Kasumi-1 (cell line): ENCODE results near the gene NHLRC1.

Experiments used
- DNase-seq, 2 experiments: peaks; one replicate each; lab custom pipeline; 2025; lab: John Stamatoyannopoulos, UW

The NHLRC1 gene

GRCh38 chr6:18138906-18139305 lies 16.4 kb upstream of the NHLRC1 start:
- DNase-seq, result no peak

DNA sequence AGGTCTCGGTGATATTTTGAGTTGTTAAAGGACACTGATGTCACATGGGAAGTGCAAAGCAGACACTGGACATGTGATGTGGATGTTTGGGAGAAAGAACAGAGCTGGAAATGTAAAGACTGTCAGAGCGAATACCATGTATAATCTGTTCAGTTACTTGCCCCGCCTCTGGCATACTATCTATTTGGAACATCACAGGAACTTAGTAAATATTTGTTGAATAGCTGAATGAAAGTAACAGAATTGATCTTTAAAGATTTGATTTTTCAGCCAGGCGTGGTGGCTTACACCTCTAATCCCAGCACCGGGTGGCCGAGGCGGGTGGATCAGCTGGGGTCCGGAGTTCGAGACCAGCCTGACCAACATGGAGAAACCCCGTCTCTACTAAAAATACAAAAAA lies 13.8 kb upstream of the NHLRC1 start:
- no peak for DNase-seq

GRCh38 chr6:18135171-18135570 lies 12.7 kb upstream of the NHLRC1 start:
- DNase-seq, result no peak

DNA sequence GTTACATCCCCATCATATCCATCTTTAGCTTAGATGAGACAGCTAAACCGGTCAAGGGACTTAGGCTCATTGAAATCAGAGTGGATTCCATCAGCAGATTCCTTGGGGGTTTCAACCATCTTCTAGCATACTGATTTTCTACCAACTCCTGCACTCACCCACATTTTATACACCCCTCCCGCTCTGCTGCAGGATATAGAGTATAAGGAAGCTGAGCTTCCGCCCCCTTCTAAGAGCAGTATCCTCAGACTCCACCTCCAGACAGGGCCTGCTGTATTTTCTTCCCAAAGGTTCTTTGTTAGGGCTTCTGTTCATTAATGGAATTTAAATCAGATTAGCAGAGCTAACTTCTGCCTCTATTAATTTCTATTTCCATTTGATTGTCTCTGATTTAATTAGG lies 9.9 kb upstream of the NHLRC1 start:
- DNase-seq, result no peak

- DNase-seq, result no peak
Measured at GRCh38 chr6:18126121-18126520, 3.6 kb upstream of the NHLRC1 start.

DNA sequence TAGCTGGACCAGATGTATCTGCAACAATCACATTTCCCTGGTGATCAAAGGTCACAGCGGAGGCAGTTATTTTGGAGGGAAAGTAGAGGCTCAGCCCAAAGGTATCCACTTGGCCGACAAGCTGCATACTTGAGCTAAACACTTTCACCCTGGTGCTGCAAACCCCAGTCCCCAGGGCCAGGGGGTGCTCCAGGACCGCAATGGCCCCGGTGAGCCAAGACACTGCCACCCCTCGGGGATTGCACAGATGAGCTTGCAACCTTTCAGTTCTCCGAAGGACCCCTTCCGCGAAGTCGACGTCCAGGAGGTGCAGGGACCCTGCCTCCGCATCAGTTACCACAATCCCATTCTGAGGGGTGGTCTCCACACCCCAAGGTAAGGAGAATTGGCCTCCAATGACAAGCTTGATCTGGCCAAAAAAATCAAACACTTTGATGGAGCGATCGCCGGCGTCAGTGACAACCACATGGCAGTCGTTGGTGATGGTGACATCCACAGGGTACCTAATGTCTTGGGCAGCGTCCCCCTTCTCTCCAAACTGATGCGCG lies 823 bp downstream of the NHLRC1 start:
- no peak for DNase-seq

DNA sequence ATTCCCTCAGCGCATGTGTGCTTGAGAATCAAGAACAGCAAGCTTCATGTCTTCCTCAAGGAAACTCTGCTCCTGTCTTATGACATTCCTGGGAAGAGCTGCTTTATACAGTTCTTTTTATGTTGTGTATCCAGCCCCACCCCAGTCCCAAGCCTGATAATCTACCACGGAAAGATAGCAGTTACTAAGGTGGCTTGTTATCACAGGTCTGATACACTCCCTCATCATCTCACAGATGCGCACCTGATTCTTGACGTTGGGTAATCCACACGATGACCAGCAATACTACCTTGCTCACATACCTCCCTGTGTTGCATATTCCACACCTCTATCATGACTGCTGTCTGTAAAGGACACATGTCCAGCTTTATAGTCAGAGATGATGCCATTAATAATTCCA lies 3.2 kb downstream of the NHLRC1 start:
- no peak for DNase-seq

GRCh38 chr6:18118330-18118729 lies 4.1 kb downstream of the NHLRC1 start:
- DNase-seq, result no peak

DNA sequence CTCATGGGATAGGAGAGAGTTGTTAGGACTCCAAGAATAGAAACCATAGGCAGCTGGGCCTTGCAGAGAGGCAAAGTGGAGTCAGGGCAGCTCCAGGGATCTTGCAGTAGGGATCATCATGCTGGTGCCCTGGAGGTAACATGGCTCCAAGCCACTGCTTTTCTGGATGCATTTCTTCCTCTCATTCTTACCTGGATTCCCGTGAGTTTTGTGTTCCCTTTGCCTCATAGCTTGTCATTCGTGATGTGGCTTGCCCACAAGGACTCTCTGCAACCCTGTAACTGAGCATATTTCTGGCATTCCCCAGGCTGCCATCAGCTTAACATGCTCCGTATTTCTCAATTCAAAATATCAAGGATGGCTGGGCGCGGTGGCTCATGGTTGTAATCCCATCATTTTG lies 5.3 kb downstream of the NHLRC1 start:
- no peak for DNase-seq

DNA sequence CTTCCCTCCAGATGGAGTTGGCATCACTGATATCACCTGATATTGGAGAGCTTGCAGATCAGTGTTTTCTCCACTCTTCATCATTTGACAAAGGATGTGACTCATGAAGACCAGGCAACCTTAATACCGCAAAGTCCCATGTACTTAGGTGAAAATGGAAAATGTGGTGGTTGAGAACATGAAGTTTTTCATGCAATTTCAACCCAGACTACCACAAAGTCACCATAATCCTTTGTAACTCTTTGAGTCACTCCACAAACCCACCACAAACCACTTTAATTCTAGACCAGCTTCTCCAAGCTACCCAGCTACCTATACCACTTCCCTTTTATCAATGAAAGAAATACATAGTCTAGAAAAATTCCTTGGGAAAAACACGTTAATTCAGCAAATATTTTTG lies 7.1 kb downstream of the NHLRC1 start:
- DNase-seq, result no peak

DNA sequence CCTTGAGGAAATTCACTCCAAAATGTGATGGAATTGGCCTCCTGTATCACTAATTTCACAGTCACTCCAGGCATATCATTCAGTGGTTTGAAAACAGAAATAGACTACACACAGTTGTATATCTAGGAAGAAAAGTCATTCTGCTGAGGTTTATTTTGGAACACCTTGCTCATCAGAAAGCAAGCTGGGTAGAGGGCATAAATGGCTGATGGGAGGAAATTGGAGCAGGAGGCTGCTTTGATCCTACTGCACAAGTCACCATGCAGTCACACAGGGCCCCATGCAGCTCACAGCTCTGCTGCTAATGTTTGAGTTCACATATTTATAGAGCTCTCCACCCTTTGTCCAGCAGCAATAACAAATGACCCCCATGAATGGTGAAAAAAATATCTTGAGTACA lies 12.3 kb downstream of the NHLRC1 start:
- DNase-seq, result no peak

- no peak for DNase-seq
Measured at GRCh38 chr6:18107061-18107460, 15.4 kb downstream of the NHLRC1 start.

DNA sequence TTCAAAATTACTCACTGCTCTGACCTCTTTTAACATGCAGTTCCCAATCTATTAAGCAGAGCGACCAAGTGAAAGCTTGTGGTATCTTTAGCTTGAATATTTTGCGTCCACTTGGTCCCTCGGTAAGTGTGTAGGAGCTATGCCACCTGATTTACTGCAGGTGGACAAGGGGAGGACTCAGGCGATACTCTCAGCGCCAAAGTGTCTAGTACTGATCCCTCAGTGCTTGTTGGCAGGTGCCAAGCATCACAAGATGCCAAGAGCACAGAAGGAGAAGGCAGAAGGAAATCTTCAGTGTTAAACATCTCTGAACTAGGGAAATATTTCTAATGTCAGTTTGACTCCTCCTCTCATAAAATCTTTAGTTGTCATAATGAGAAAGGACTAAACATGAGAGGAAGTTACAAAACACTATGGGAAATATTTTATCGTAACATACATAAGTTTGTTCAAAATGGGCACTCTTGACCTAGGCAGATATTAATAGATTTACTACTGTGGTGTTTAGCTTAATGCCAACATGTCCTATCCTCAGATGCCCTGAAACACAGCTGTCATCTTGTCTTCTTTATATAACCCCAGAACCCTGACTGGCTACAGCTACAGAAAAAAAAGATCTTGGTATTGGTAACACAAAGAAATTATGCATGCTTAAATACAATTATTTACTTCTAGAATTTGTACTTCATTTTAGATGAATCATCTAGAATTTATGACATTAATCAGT lies 19.5 kb downstream of the NHLRC1 start:
- DNase-seq, result no peak

DNA sequence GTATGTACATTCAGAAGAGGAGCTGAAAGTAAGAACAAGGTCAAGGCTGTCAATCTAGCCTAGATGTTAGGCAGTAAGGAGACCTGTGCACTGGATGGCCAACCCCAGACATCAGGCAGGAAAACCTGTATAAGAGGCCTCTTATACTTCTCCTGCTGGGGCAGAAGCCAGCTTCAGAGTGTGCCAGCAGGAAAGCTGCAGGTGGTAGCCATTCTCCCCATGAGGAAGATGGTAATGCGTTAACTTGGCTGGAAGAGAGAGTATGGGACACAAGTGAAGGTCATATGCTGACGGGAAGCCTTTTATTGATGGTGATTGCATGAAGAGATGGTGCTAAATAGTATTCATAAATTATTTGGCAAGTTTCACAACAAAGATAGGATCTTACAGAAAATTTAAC lies 20.6 kb downstream of the NHLRC1 start:
- DNase-seq, result no peak

DNA sequence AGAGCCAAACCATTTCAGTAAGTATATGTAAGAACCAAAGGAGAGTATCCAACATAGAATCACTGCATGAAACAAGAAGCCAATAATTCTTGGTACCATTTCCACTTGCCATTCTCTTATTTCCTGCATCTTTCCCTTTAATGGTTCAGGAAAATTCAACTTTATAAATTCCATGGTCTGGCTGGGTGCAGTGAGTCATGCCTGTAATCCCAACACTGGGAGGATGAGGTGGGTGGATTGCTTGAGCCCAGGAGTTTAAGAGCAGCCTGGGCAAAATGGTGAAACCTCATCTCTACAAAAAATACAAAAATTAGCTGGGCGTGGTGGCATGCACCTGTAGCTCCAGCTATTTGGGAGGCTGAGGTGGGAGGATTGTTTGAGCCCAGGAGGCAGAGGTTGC lies 21.2 kb downstream of the NHLRC1 start:
- no peak for DNase-seq

- no peak for DNase-seq
Measured at GRCh38 chr6:18100296-18100695, 22.2 kb downstream of the NHLRC1 start.

GRCh38 chr6:18099511-18099910 lies 23.0 kb downstream of the NHLRC1 start:
- DNase-seq, result no peak

DNA sequence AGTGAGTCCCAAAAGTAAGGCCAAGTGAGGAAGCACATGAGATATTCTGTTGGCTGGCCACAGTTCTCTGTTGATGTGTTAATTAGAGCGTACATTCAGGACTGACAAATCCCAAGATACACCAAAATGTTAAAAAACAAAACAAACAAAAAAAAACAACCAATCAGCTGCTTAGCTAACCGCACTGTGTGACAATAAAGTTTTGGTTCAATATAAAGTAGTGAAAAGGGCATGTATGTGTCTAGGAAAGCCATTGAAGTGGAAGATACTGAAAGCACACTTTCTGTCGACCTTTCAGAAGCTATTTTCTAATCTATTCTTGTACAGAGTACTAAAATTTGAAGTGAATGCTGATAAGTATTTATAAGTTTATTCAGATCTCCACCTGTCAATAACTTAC lies 26.1 kb downstream of the NHLRC1 start:
- DNase-seq, result no peak

DNA sequence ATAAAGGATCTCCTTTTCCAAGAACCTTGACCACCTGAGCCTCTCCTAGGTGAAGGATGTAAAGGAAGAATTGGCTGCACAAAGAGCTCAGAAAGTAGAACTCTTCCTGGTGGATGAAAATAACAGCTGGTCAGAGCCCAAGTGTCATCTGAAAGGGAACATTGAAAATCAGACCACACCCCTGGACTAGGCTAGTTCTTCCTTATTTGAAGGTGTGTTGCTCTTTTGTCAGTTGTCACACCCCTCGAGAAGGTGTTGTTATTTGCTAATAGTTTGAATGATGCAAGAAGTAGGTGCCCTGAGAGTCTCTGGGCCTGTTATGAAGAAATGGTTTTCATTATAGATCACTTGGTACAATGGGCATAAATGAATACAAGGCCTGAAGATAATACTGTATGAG lies 31.1 kb downstream of the NHLRC1 start:
- DNase-seq, result no peak

DNA sequence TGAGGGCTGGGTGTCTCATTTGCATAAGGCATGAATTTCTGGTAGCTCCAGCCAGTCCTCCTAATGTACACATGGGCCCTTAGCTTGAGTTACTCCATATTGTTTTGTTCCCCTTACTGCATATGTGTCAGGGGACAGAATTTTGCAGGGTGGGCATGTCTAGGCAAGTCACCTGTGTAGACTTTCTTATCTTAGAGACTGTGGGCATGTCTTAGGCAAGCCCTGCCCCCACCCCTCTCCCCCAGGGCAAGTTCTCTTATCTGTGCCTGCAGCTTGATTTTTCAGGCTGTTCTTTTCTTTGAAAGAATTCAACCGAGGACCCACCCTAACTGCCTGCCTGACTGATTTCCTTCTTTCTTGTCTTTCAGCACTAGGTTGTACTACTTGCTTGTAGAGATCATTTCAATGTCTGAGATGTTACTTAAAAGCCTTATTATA lies 32.1 kb downstream of the NHLRC1 start:
- no peak for DNase-seq

DNA sequence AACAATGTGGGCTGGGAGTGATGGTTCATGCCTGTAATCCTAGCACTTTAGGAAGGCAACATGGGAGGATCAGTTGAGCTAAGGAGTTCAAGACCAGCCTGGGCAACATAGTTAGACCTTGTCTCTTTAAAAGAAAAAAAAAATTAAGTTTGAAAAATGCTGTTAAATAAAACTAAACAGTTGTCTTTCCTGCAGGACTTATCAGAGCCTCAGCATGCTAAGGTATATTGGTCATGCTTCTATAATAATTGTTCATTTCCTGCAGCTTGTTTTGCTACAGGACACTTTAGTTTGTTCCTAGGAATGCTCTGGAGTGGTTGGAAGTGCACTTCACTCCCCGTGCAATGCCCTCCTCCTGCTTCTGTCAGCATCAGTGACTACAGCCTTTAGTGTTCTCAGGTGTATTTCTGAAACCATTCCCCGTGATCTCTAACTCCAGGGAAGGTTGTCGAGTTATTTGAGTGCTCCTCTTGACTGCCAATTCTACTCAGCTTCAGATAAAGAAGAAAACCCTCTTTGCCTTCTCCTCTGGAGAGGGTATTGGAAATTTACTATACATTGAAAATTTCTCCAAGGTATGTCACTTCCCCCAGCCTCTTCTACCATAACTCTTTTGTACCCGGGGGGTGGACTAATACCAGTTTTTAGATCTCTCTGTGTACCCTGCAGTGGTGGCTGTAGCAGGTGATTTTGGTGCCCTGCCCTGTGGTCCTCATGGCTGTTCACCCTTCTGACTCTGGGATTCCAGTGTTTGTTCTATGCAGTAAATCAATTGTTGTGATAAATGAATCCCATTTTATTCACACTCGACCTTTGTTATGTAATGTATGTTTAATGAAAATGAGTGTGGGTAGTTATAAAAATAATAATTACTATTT lies 33.8 kb downstream of the NHLRC1 start:
- no peak for DNase-seq

DNA sequence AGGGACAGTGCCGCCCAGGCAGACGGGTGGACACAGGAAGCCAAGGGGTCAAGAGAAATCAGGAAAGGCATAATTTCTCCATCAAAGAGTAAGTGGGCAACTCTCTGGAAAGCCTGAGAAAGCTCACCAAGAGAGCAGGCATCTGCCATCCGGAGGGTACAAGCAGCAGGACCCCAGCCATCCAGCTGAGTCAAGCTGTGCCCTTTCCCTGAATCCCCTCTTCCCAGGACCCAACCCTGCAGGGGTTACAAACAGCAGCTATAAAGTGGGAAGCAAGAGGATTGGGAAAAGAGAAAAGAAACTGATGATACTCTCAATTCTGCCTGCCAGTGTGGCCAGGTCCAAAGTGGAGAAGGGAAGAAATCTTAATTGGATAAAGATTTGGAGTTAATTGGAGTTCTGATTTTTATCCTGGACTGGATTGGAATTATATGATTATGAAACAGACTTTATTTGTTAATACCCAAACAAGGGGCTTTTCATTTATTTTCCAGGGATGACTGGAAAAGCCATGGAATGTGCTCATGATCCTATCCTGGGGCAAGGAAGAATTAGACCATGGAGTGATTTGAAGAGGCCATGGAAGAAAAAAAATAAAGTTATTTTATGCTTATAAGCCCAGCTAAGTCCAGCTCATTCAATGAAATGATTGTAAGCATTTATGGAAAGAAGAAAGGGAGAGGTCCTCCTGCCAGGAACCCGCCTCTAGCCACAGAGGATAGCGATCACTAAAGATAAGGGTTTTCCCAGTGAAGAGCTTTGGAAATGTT lies 34.9 kb downstream of the NHLRC1 start:
- no peak for DNase-seq
